GM12878 (cell line): ENCODE results near the gene PNPLA4. TPM values are rescaled to one million over a fixed set of nuclear protein-coding genes. Genes with fewer than 3 reads are reported as not detected.
A peak's percentile ranks its signal among the peaks of the same experiment; 100 is the strongest.

Experiments
- ASH2L ChIP-seq: fragments of 300-600, 200-600 bp; sonication (generic); IDR thresholded peaks from 2 replicates; pipeline ENCODE4 v1.6.1; 2017; ENCODE audit warnings: low read depth, mild to moderate bottlenecking, borderline replicate concordance
- ATF3 ChIP-seq: IDR thresholded peaks from 2 replicates; pipeline ENCODE4 v1.6.1; 2011; ENCODE audit warnings: low read depth, mild to moderate bottlenecking, low read length, moderate library complexity, borderline replicate concordance; ENCODE audit errors: extremely low read depth
- BMI1 ChIP-seq: fragments of 450-650 bp; IDR thresholded peaks from 2 replicates; pipeline ENCODE4 v1.6.1; 2016; ENCODE audit warnings: mild to moderate bottlenecking, moderate library complexity, borderline replicate concordance
- CBX3 ChIP-seq: fragments of 200-600 bp; sonication (generic); IDR thresholded peaks from 2 replicates; pipeline ENCODE4 v1.6.1; 2016; ENCODE audit warnings: low read depth, borderline replicate concordance
- CREB1 ChIP-seq: IDR thresholded peaks from 2 replicates; pipeline ENCODE4 v1.6.1; 2012; ENCODE audit warnings: low read depth, mild to moderate bottlenecking, inconsistent platforms
- ETV6 ChIP-seq, 2 experiments: fragments of 450-650 bp in 1 of 2; IDR thresholded peaks in 1 of 2; conservative IDR thresholded peaks in 1 of 2; 2 replicates each; pipeline ENCODE4 v1.6.1; 2014; ENCODE audit warnings: antibody characterized with exemption in 1 of 2, borderline replicate concordance in 1 of 2, low read depth in 1 of 2, mild to moderate bottlenecking in 1 of 2, moderate library complexity in 1 of 2
- GATAD2B ChIP-seq: fragments of 450-650 bp; conservative IDR thresholded peaks from 2 replicates; pipeline ENCODE4 v1.6.1; 2017; ENCODE audit warnings: low read depth, mild to moderate bottlenecking, moderate library complexity
- IRF4 ChIP-seq: IDR thresholded peaks from 2 replicates; pipeline ENCODE4 v1.6.1; 2011; ENCODE audit warnings: low read depth, low read length
- JUND ChIP-seq: IDR thresholded peaks from 2 replicates; pipeline ENCODE4 v1.6.1; 2012; ENCODE audit warnings: low read depth, mild to moderate bottlenecking, low read length, improper control_type of control experiment, moderate library complexity
- LARP7 ChIP-seq: fragments of 450-650 bp; IDR thresholded peaks from 2 replicates; pipeline ENCODE4 v1.6.1; 2017; ENCODE audit warnings: mild to moderate bottlenecking
- MXI1 ChIP-seq: fragments of 150-350 bp; IDR thresholded peaks from 2 replicates; pipeline ENCODE4 v1.6.1; 2011; ENCODE audit warnings: low read depth, mild to moderate bottlenecking, inconsistent platforms, low read length, improper control_type of control experiment
- NBN ChIP-seq: fragments of 450-650 bp; IDR thresholded peaks from 2 replicates; pipeline ENCODE4 v1.6.1; 2016
- NR2F1 ChIP-seq: fragments of 450-650 bp; conservative IDR thresholded peaks from 2 replicates; pipeline ENCODE4 v1.6.1; 2017; ENCODE audit warnings: mild to moderate bottlenecking
- NRF1 ChIP-seq: conservative IDR thresholded peaks from 2 replicates; pipeline ENCODE4 v1.6.1; 2011; ENCODE audit warnings: mild to moderate bottlenecking, low read depth, low read length, improper control_type of control experiment
- PBX3 ChIP-seq: IDR thresholded peaks from 2 replicates; pipeline ENCODE4 v1.6.1; 2011; ENCODE audit warnings: mild to moderate bottlenecking, low read depth, low read length, moderate library complexity; ENCODE audit not compliant: insufficient replicate concordance
- RUNX3 ChIP-seq: IDR thresholded peaks from 2 replicates; pipeline ENCODE4 v1.6.1; 2012; ENCODE audit warnings: low read length, inconsistent platforms
- SMAD1 ChIP-seq: fragments of 450-650 bp; IDR thresholded peaks from 2 replicates; pipeline ENCODE4 v1.6.1; 2018; ENCODE audit warnings: mild to moderate bottlenecking, low read depth; ENCODE audit not compliant: partially characterized antibody
- SMC3 ChIP-seq: IDR thresholded peaks from 2 replicates; pipeline ENCODE4 v1.6.1; 2011; ENCODE audit warnings: low read length, improper control_type of control experiment, borderline replicate concordance
- SP1 ChIP-seq: IDR thresholded peaks from one replicate; pipeline ENCODE4 v1.6.1; 2011; ENCODE audit warnings: low read depth, low read length
- SRF ChIP-seq, 2 experiments: IDR thresholded peaks; 2 replicates each; pipeline ENCODE4 v1.6.1; 2011; ENCODE audit warnings: low read depth in 2 of 2, low read length in 2 of 2, mild to moderate bottlenecking in 1 of 2, moderate library complexity in 1 of 2
- USF1 ChIP-seq: IDR thresholded peaks from 2 replicates; pipeline ENCODE4 v1.6.1; 2011; ENCODE audit warnings: borderline replicate concordance, low read depth, mild to moderate bottlenecking, moderate library complexity, mixed read lengths, low read length; ENCODE audit not compliant: insufficient read depth; ENCODE audit errors: extremely low read length
- ZBTB4 ChIP-seq: fragments of 450-650 bp; formaldehyde crosslinking; IDR thresholded peaks from 2 replicates; pipeline ENCODE4 v1.4.0; 2022; ENCODE audit warnings: mild to moderate bottlenecking, moderate library complexity
- ZNF207 ChIP-seq: fragments of 450-650 bp; IDR thresholded peaks from 2 replicates; pipeline ENCODE4 v1.6.1; 2014; ENCODE audit warnings: antibody characterized with exemption, mild to moderate bottlenecking, borderline replicate concordance
- ZSCAN29 ChIP-seq: fragments of 450-650 bp; IDR thresholded peaks from 2 replicates; pipeline ENCODE4 v1.6.1; 2017; ENCODE audit warnings: mild to moderate bottlenecking, moderate library complexity
- polyA plus RNA-seq, 11 experiments: library from polyadenylated mRNA; depleted of rRNA in 4 of 11; unstranded in 6 of 11; stranded (reverse) in 5 of 11; fragments of >200 nt; fragmentation: Nextera tagmentation in 4 of 11; fragmentation: Illumina TruSeq in 1 of 11; extraction: Ambion mirVana in 4 of 11; extraction: Trizol in 1 of 11; gene quantifications; 1 replicate in 1 of 11; 2 replicates in 10 of 11; pipeline versions ENCODE4 v1.2.1 to v1.2.3, GENCODE V29; 2011 to 2016; ENCODE audit warnings: inconsistent platforms in 2 of 11, missing spikeins in 2 of 11, low read depth in 1 of 11
- total RNA-seq, 4 experiments: library from RNA; depleted of rRNA in 3 of 4; stranded (reverse); fragments of >200 nt in 3 of 4; fragmentation: Illumina TruSeq in 1 of 4; extraction: Trizol in 1 of 4; gene quantifications; 2 replicates each; pipeline versions ENCODE4 v1.2.1 to v1.2.3, GENCODE V29; 2013 to 2021

PNPLA4 gene
- total and polyA plus RNA-seq, 10 of the 15 experiments (the other 5 are each of a cell fraction or from before 2014, with no cell fraction given): 18.0 to 53.0 (median 33.6) TPM

GRCh38 chrX:7927259-7928167, at the start of gene PNPLA4 (continued):
- no peak for TF ChIP-seq ZBTB4
- 0 out of 2 replicates have a peak, but pooled peaks have one; percentile 60 for TF ChIP-seq GATAD2B
- 0 out of 2 replicates have a peak, but pooled peaks have one; percentile 40 for TF ChIP-seq MXI1
- no peak for TF ChIP-seq ZSCAN29
- no peak for TF ChIP-seq USF1
- TF ChIP-seq SMC3: no peak
- TF ChIP-seq ETV6 (conservative IDR thresholded peaks at IDR 0.05 in 1 of 2, IDR thresholded peaks at IDR 0.05 in 1 of 2; ENCODE audit: borderline replicate concordance in 1 of 2, low read depth in 1 of 2): peak in 1 of 2 experiments; percentile 85; a peak in 2 of 4 replicates
- TF ChIP-seq IRF4: no peak
- TF ChIP-seq RUNX3: peak; percentile 64
- TF ChIP-seq NR2F1: peak; percentile 57
- TF ChIP-seq CREB1: peak; percentile 96
- peak; percentile 71 for TF ChIP-seq SMAD1
- TF ChIP-seq ATF3: no peak
- no peak for TF ChIP-seq BMI1
- no peak for TF ChIP-seq CBX3
- TF ChIP-seq JUND: peak; percentile 77; the same call in 1 of the 2 replicates
- TF ChIP-seq PBX3: peak; percentile 94
- TF ChIP-seq SRF (IDR thresholded peaks at IDR 0.05; ENCODE audit: low read depth in 2 of 2, low read length in 2 of 2): peak in 1 of 2 experiments; percentile 71; a peak in 1 of 4 replicates
- peak; percentile 49; the same call in 1 of the 2 replicates for TF ChIP-seq ZNF207
- TF ChIP-seq NBN: peak; percentile 100
- TF ChIP-seq LARP7: no peak
- no peak for TF ChIP-seq ASH2L
- TF ChIP-seq NRF1: peak; percentile 30; the same call in 1 of the 2 replicates
- TF ChIP-seq SP1: no peak
